ENCODE data around the gene ZNF253. TPM values are rescaled to one million over a fixed set of nuclear protein-coding genes. Genes with fewer than 3 reads are reported as not detected.
"Not testable (repeated sequence)": the region's sequence is repeated elsewhere in the genome, so short reads cannot be mapped to it uniquely, and the experiment has no call there.

ZNF253 gene
- 10 to 100 TPM; 19.8 to 22.5 TPM for total RNA-seq

- Mint-ChIP-seq H3K4me1 (peaks cover 29% of the 10 kb centered on the region), H3K9me3 (peaks cover 29% of the 10 kb centered on the region), H3K36me3 (ENCODE audit: low read depth) (peaks cover 32% of the 10 kb centered on the region), H3K27ac (peak within 1 kb of the TSS; percentile 100), H3K4me3 (peak within 1 kb of the TSS; percentile 100), H3K27me3 (no peaks in the 10 kb centered on the region)
- peak; percentile 98 for DNase-seq
- ChIA-PET POLR2A (interaction anchor here (0.5 to 1.5 kb wide), 6 partner anchors 24 to 1321 kb away, joined by 3 to 10 read pairs (median 4); partner anchors contain the start of genes ZNF506 and ZNF93), CTCF (interaction anchor here (0.7 to 1.0 kb wide), 3 partner anchors 10 to 1383 kb away, joined by 3 read pairs; no protein-coding TSS in a partner anchor)
Observed at GRCh38 chr19:19865750-19866610, at the start of gene ZNF253. Gene ZNF253, plus strand, starts transcription at chr19:19865882. Its CDS starts 115 bp downstream, at chr19:19865997.

- Mint-ChIP-seq H3K4me1 (peaks cover 42% of the 10 kb centered on the region), H3K4me3 (no peak overlapping the region), H3K27me3 (no peaks in the 10 kb centered on the region), H3K27ac (peak overlapping the region; percentile 87), H3K9me3 (peaks cover 52% of the 10 kb centered on the region), H3K36me3 (ENCODE audit: low read depth) (peaks cover 91% of the 10 kb centered on the region)
- CTCF ChIA-PET: interaction anchor here (0.6 kb wide), 1 partner anchor 74 kb away, joined by 3 read pairs; no protein-coding TSS in a partner anchor
- POLR2A ChIA-PET: no interaction called here
- DNase-seq: no peak
Observed at GRCh38 chr19:19816679-19817078, 49.0 kb upstream of the ZNF253 start.

GRCh38 chr19:19817357-19817756 lies 48.3 kb upstream of the ZNF253 start:
- H3K4me1 Mint-ChIP-seq: peaks cover 43% of the 10 kb centered on the region
- peaks cover 88% of the 10 kb centered on the region for H3K36me3 Mint-ChIP-seq (ENCODE audit: low read depth)
- H3K27ac Mint-ChIP-seq: peak overlapping the region; percentile 87
- H3K27me3 Mint-ChIP-seq: no peaks in the 10 kb centered on the region
- peak; percentile 52 for DNase-seq
- H3K4me3 Mint-ChIP-seq: peak overlapping the region; percentile 32
- peaks cover 47% of the 10 kb centered on the region for H3K9me3 Mint-ChIP-seq
- ChIA-PET POLR2A (no interaction called here), CTCF (no interaction called here)

- H3K27me3 Mint-ChIP-seq: no peaks in the 10 kb centered on the region
- peak; percentile 14 for DNase-seq
- POLR2A ChIA-PET: interaction anchor here (0.5 to 1.9 kb wide), 8 partner anchors 45 to 346 kb away, joined by 3 to 10 read pairs (median 3); partner anchors contain the start of genes ZNF14, ZNF253, ZNF486 and ZNF93
- CTCF ChIA-PET: interaction anchor here (1.0 to 2.0 kb wide), 6 partner anchors 11 to 289 kb away, joined by 3 to 9 read pairs (median 4); partner anchors contain the start of gene ZNF93
- peaks cover 41% of the 10 kb centered on the region for H3K9me3 Mint-ChIP-seq
- H3K4me3 Mint-ChIP-seq: peak overlapping the region; percentile 100
- H3K36me3 Mint-ChIP-seq (ENCODE audit: low read depth): peaks cover 70% of the 10 kb centered on the region
- peaks cover 39% of the 10 kb centered on the region for H3K4me1 Mint-ChIP-seq
- peak overlapping the region; percentile 99 for H3K27ac Mint-ChIP-seq
Observed at GRCh38 chr19:19820774-19821320, 44.8 kb upstream of the ZNF253 start.

- H3K36me3 Mint-ChIP-seq (ENCODE audit: low read depth): peaks cover 66% of the 10 kb centered on the region
- H3K4me3 Mint-ChIP-seq: peak within 1 kb of the TSS; percentile 100
- peak within 1 kb of the TSS; percentile 99 for H3K27ac Mint-ChIP-seq
- CTCF ChIA-PET: interaction anchor here (1.0 to 2.0 kb wide), 5 partner anchors 12 to 114 kb away, joined by 3 to 9 read pairs (median 4); partner anchors contain the start of gene ZNF93
- peak; percentile 97 for DNase-seq
- POLR2A ChIA-PET: interaction anchor here (0.5 to 1.9 kb wide), 10 partner anchors 44 to 346 kb away, joined by 3 to 10 read pairs (median 3); partner anchors contain the start of genes ZNF14, ZNF253, ZNF486 and ZNF93
- H3K9me3 Mint-ChIP-seq: peaks cover 44% of the 10 kb centered on the region
- H3K4me1 Mint-ChIP-seq: peaks cover 38% of the 10 kb centered on the region
- H3K27me3 Mint-ChIP-seq: no peaks in the 10 kb centered on the region
Observed at GRCh38 chr19:19821366-19821951, 44.2 kb upstream of the ZNF253 start, which contains the start of gene ZNF506. Gene ZNF506, minus strand, starts transcription at chr19:19821750. Its CDS starts 147 bp downstream, at chr19:19821603.

- Mint-ChIP-seq H3K9me3 (peaks cover 48% of the 10 kb centered on the region), H3K27ac (peak overlapping the region; percentile 99), H3K4me3 (peak overlapping the region; percentile 100), H3K36me3 (ENCODE audit: low read depth) (peaks cover 64% of the 10 kb centered on the region), H3K4me1 (peaks cover 37% of the 10 kb centered on the region)
- DNase-seq, H3K27me3 Mint-ChIP-seq: not testable (repeated sequence)
- POLR2A ChIA-PET: interaction anchor here (0.5 to 1.9 kb wide), 6 partner anchors 44 to 345 kb away, joined by 3 to 10 read pairs (median 6); partner anchors contain the start of genes ZNF253, ZNF486 and ZNF93
- CTCF ChIA-PET: interaction anchor here (1.3 to 2.0 kb wide), 2 partner anchors 12 to 79 kb away, joined by 7 to 9 read pairs; partner anchors contain the start of gene ZNF93
Observed at GRCh38 chr19:19821976-19822375, 43.7 kb upstream of the ZNF253 start.

GRCh38 chr19:19823916-19824315 lies 41.8 kb upstream of the ZNF253 start:
- H3K4me3 Mint-ChIP-seq: no peak overlapping the region
- CTCF ChIA-PET: interaction anchor here (1.6 kb wide), 1 partner anchor 51 kb away, joined by 3 read pairs; no protein-coding TSS in a partner anchor
- DNase-seq: no peak
- H3K36me3 Mint-ChIP-seq (ENCODE audit: low read depth): peaks cover 48% of the 10 kb centered on the region
- H3K4me1 Mint-ChIP-seq: peaks cover 25% of the 10 kb centered on the region
- no peak overlapping the region for H3K27ac Mint-ChIP-seq
- H3K9me3 Mint-ChIP-seq: peaks cover 53% of the 10 kb centered on the region
- no peaks in the 10 kb centered on the region for H3K27me3 Mint-ChIP-seq
- POLR2A ChIA-PET: no interaction called here

- DNase-seq: no peak
- POLR2A ChIA-PET: no interaction called here
- Mint-ChIP-seq H3K36me3 (ENCODE audit: low read depth) (peaks cover 38% of the 10 kb centered on the region), H3K9me3 (peaks cover 70% of the 10 kb centered on the region), H3K27me3 (no peaks in the 10 kb centered on the region), H3K4me1 (peaks cover 2% of the 10 kb centered on the region), H3K27ac (no peak overlapping the region), H3K4me3 (no peak overlapping the region)
- CTCF ChIA-PET: interaction anchor here (1.5 kb wide), 1 partner anchor 30 kb away, joined by 3 read pairs; no protein-coding TSS in a partner anchor
Observed at GRCh38 chr19:19826875-19827274, 38.8 kb upstream of the ZNF253 start.

GRCh38 chr19:19835560-19836038 lies 30.1 kb upstream of the ZNF253 start:
- H3K4me3 Mint-ChIP-seq: no peak overlapping the region
- H3K9me3 Mint-ChIP-seq: peaks cover 42% of the 10 kb centered on the region
- no peaks in the 10 kb centered on the region for H3K4me1 Mint-ChIP-seq
- H3K27me3 Mint-ChIP-seq: no peaks in the 10 kb centered on the region
- peaks cover 17% of the 10 kb centered on the region for H3K36me3 Mint-ChIP-seq (ENCODE audit: low read depth)
- CTCF ChIA-PET: no interaction called here
- DNase-seq: no peak
- no peak overlapping the region for H3K27ac Mint-ChIP-seq
- POLR2A ChIA-PET: no interaction called here

- ChIA-PET CTCF (no interaction called here), POLR2A (no interaction called here)
- Mint-ChIP-seq H3K9me3 (peaks cover 28% of the 10 kb centered on the region), H3K4me1 (no peaks in the 10 kb centered on the region), H3K27ac (no peak overlapping the region), H3K4me3 (no peak overlapping the region), H3K36me3 (ENCODE audit: low read depth) (peaks cover 6% of the 10 kb centered on the region), H3K27me3 (no peaks in the 10 kb centered on the region)
- DNase-seq: no peak
Observed at GRCh38 chr19:19847781-19848180, 17.9 kb upstream of the ZNF253 start.

- Mint-ChIP-seq H3K36me3 (ENCODE audit: low read depth) (peaks cover 4% of the 10 kb centered on the region), H3K27me3 (no peaks in the 10 kb centered on the region), H3K9me3 (peaks cover 28% of the 10 kb centered on the region), H3K27ac (no peak overlapping the region), H3K4me1 (no peaks in the 10 kb centered on the region), H3K4me3 (no peak overlapping the region)
- no peak for DNase-seq
- ChIA-PET CTCF (interaction anchor here (0.6 kb wide), 1 partner anchor 47 kb away, joined by 3 read pairs; no protein-coding TSS in a partner anchor), POLR2A (no interaction called here)
Observed at GRCh38 chr19:19849056-19849455, 16.6 kb upstream of the ZNF253 start.

- H3K4me1 Mint-ChIP-seq, POLR2A ChIA-PET: not testable (repeated sequence)
Observed at GRCh38 chr19:19851740-19852139, 13.9 kb upstream of the ZNF253 start.

More at GRCh38 chr19:19851740-19852139, 13.9 kb upstream of the ZNF253 start:
- peaks cover 45% of the 10 kb centered on the region for H3K9me3 Mint-ChIP-seq
- H3K36me3 Mint-ChIP-seq (ENCODE audit: low read depth): peaks cover 11% of the 10 kb centered on the region
- DNase-seq, H3K4me3 Mint-ChIP-seq, H3K27ac Mint-ChIP-seq, H3K27me3 Mint-ChIP-seq: not testable (repeated sequence)
- CTCF ChIA-PET: interaction anchor here (0.6 to 2.0 kb wide), 2 partner anchors 18 to 19 kb away, joined by 3 to 5 read pairs; no protein-coding TSS in a partner anchor

Data from activated CD4-positive, alpha-beta T cell treated with anti-CD3 and anti-CD28 coated beads, Interleukin-2, amount 10 ng/mL, durations not matched to agents 7 days and 5 days (primary cell).